Naive thymus-derived CD8-positive, alpha-beta T cell (primary cell): ENCODE measurements around the gene POT1. TPM values are rescaled to one million over a fixed set of nuclear protein-coding genes. Genes with fewer than 3 reads are reported as not detected.

Source experiments
- ATAC-seq, 2 donors: fragments of 150-1000 bp; cut with Tn5 transposase in 1 of 2; sonication (Bioruptor Pico), chemical (Tn5 transposase) in 1 of 2; 1 replicate in 1 of 2; 2 replicates in 1 of 2; pipeline ENCODE4 v1.10.0; 2021; ENCODE audit warnings: mild to moderate bottlenecking in 2 of 2, moderate library complexity in 2 of 2
- POLR2A ChIA-PET: fragments of 350-600 bp; sonication (Branson Sonifier 250); formaldehyde crosslinking; loops from one replicate; lab custom pipeline; 2021; ENCODE audit warnings: antibody characterized with exemption; lab: Charles Lee
- DNase-seq, 10 donors: peaks; one replicate each; pipeline versions ENCODE4 v3.0.0 to v3.0.0-alpha.2; 2020 to 2022
- H3K27ac Mint-ChIP-seq, 10 donors: one replicate each; pipeline ENCODE4 v1.8.0; 2020 to 2022; ENCODE audit warnings: mild to moderate bottlenecking in 10 of 10, mixed read lengths in 10 of 10, moderate library complexity in 4 of 10, inconsistent platforms in 1 of 10
- H3K27me3 Mint-ChIP-seq, 5 donors: one replicate each; pipeline ENCODE4 v1.8.0; 2021 to 2022; ENCODE audit warnings: mixed read lengths in 5 of 5
- H3K36me3 Mint-ChIP-seq, 3 donors: one replicate each; pipeline ENCODE4 v1.8.0; 2020 to 2022; ENCODE audit warnings: mixed read lengths in 3 of 3, mild to moderate bottlenecking in 2 of 3, inconsistent platforms in 1 of 3
- H3K4me1 Mint-ChIP-seq, 4 donors: one replicate each; pipeline ENCODE4 v1.8.0; 2021 to 2022; ENCODE audit warnings: mixed read lengths in 4 of 4
- H3K4me3 Mint-ChIP-seq, 10 donors: one replicate each; pipeline ENCODE4 v1.8.0; 2020 to 2022; ENCODE audit warnings: mild to moderate bottlenecking in 10 of 10, mixed read lengths in 10 of 10, moderate library complexity in 6 of 10, inconsistent platforms in 1 of 10
- H3K9me3 Mint-ChIP-seq, 9 donors: one replicate each; pipeline ENCODE4 v1.8.0; 2020 to 2022; ENCODE audit warnings: mixed read lengths in 9 of 9, mild to moderate bottlenecking in 3 of 9, inconsistent platforms in 1 of 9, moderate library complexity in 1 of 9
- polyA plus RNA-seq, 3 donors: library from polyadenylated mRNA; unstranded; fragments of 300-500 nt; fragmentation: Illumina TruSeq; gene quantifications; one replicate each; pipeline ENCODE4 v1.2.3, GENCODE V29; 2021
- total RNA-seq, 8 experiments: library from RNA in 2 of 8; stranded (reverse) in 2 of 8; gene quantifications; one replicate each; pipeline ENCODE4 v1.2.3 and lab custom pipeline; 2021 to 2026

The POT1 gene
- total and polyA plus RNA-seq, 5 experiments from 2014 or later: 21.8 to 36.1 (median 27.1) TPM

- H3K27ac Mint-ChIP-seq: peak overlapping the region in 3 of 10 donors; percentile 22 to 78 (median 47)
- H3K27me3 Mint-ChIP-seq: no peaks in the 10 kb centered on the region
- DNase-seq (no peak), ATAC-seq (no peak)
- H3K4me1 Mint-ChIP-seq: no peaks in the 10 kb centered on the region
- POLR2A ChIA-PET: no interaction called here
- H3K4me3 Mint-ChIP-seq: no peak overlapping the region
- H3K9me3 Mint-ChIP-seq: no peaks in the 10 kb centered on the region
- H3K36me3 Mint-ChIP-seq: peaks cover 10 to 50% (median 25%) of the 10 kb centered on the region in 3 donors
Measured at GRCh38 chr7:124839687-124840086, 89.9 kb downstream of the POT1 start.

GRCh38 chr7:124836173-124836572 is 93.5 kb downstream of the POT1 start:
- no peaks in the 10 kb centered on the region for H3K27me3 Mint-ChIP-seq
- POLR2A ChIA-PET: no interaction called here
- ATAC-seq (no peak), DNase-seq (no peak)
- H3K27ac Mint-ChIP-seq: no peak overlapping the region
- H3K4me3 Mint-ChIP-seq: no peak overlapping the region
- H3K4me1 Mint-ChIP-seq: no peaks in the 10 kb centered on the region
- no peaks in the 10 kb centered on the region for H3K9me3 Mint-ChIP-seq
- H3K36me3 Mint-ChIP-seq: peaks cover 11 to 63% (median 36%) of the 10 kb centered on the region in 3 donors

GRCh38 chr7:124818807-124819206 is 110.8 kb downstream of the POT1 start:
- ATAC-seq: no peak
- H3K4me1 Mint-ChIP-seq: no peaks in the 10 kb centered on the region
- peaks cover 0 to 10% (median 5%) of the 10 kb centered on the region in 9 donors for H3K9me3 Mint-ChIP-seq
- peaks cover 0 to 5% (median 0%) of the 10 kb centered on the region in 5 donors for H3K27me3 Mint-ChIP-seq
- H3K4me3 Mint-ChIP-seq: no peak overlapping the region
- H3K27ac Mint-ChIP-seq: no peak overlapping the region
- POLR2A ChIA-PET: no interaction called here
- peaks cover 4 to 21% (median 10%) of the 10 kb centered on the region in 3 donors for H3K36me3 Mint-ChIP-seq
- no peak for DNase-seq

- Mint-ChIP-seq H3K27me3 (peaks cover 4 to 32% (median 15%) of the 10 kb centered on the region in 5 donors), H3K27ac (no peak overlapping the region), H3K9me3 (peaks cover 0 to 10% (median 5%) of the 10 kb centered on the region in 9 donors), H3K4me1 (no peaks in the 10 kb centered on the region), H3K4me3 (no peak overlapping the region), H3K36me3 (no peaks in the 10 kb centered on the region)
- POLR2A ChIA-PET: no interaction called here
- ATAC-seq (no peak), DNase-seq (no peak)
Measured at GRCh38 chr7:124813994-124814798, 115.4 kb downstream of the POT1 start.

GRCh38 chr7:124812764-124813163 is 116.9 kb downstream of the POT1 start:
- Mint-ChIP-seq H3K4me3 (no peak overlapping the region), H3K27ac (no peak overlapping the region), H3K4me1 (no peaks in the 10 kb centered on the region), H3K9me3 (peaks cover 0 to 10% (median 5%) of the 10 kb centered on the region in 9 donors), H3K27me3 (peaks cover 4 to 32% (median 15%) of the 10 kb centered on the region in 5 donors), H3K36me3 (no peaks in the 10 kb centered on the region)
- DNase-seq: no peak
- no peak for ATAC-seq
- POLR2A ChIA-PET: no interaction called here

- ATAC-seq: no peak
- peaks cover 4 to 32% (median 15%) of the 10 kb centered on the region in 5 donors for H3K27me3 Mint-ChIP-seq
- H3K27ac Mint-ChIP-seq: no peak overlapping the region
- no peaks in the 10 kb centered on the region for H3K4me1 Mint-ChIP-seq
- H3K4me3 Mint-ChIP-seq: no peak overlapping the region
- no peak for DNase-seq
- POLR2A ChIA-PET: no interaction called here
- peaks cover 0 to under 1% (median 0%) of the 10 kb centered on the region in 9 donors for H3K9me3 Mint-ChIP-seq
- no peaks in the 10 kb centered on the region for H3K36me3 Mint-ChIP-seq
Measured at GRCh38 chr7:124811341-124811740, 118.3 kb downstream of the POT1 start.

GRCh38 chr7:124810605-124811004 is 119.0 kb downstream of the POT1 start:
- H3K4me1 Mint-ChIP-seq: no peaks in the 10 kb centered on the region
- peaks cover 4 to 32% (median 15%) of the 10 kb centered on the region in 5 donors for H3K27me3 Mint-ChIP-seq
- H3K4me3 Mint-ChIP-seq: no peak overlapping the region
- no peak for ATAC-seq
- no peak overlapping the region for H3K27ac Mint-ChIP-seq
- H3K9me3 Mint-ChIP-seq: no peaks in the 10 kb centered on the region
- no peak for DNase-seq
- POLR2A ChIA-PET: no interaction called here
- no peaks in the 10 kb centered on the region for H3K36me3 Mint-ChIP-seq

- Mint-ChIP-seq H3K27ac (no peak overlapping the region), H3K9me3 (no peaks in the 10 kb centered on the region), H3K4me1 (no peaks in the 10 kb centered on the region), H3K4me3 (no peak overlapping the region), H3K27me3 (peaks cover 4 to 28% (median 11%) of the 10 kb centered on the region in 5 donors), H3K36me3 (no peaks in the 10 kb centered on the region)
- DNase-seq (no peak), ATAC-seq (no peak)
- POLR2A ChIA-PET: no interaction called here
Measured at GRCh38 chr7:124808206-124808605, 121.4 kb downstream of the POT1 start.

- H3K9me3 Mint-ChIP-seq: peaks cover 0 to 8% (median 2%) of the 10 kb centered on the region in 9 donors
- H3K4me1 Mint-ChIP-seq: no peaks in the 10 kb centered on the region
- DNase-seq (no peak), ATAC-seq (no peak)
- H3K36me3 Mint-ChIP-seq: peaks cover 0 to 3% (median 0%) of the 10 kb centered on the region in 3 donors
- peaks cover 5 to 31% (median 13%) of the 10 kb centered on the region in 5 donors for H3K27me3 Mint-ChIP-seq
- POLR2A ChIA-PET: no interaction called here
- no peak overlapping the region for H3K27ac Mint-ChIP-seq
- H3K4me3 Mint-ChIP-seq: no peak overlapping the region
Measured at GRCh38 chr7:124801330-124801895, 128.2 kb downstream of the POT1 start.

- Mint-ChIP-seq H3K9me3 (peaks cover 0 to 17% (median 6%) of the 10 kb centered on the region in 9 donors), H3K27ac (no peak overlapping the region), H3K27me3 (peaks cover 5 to 31% (median 13%) of the 10 kb centered on the region in 5 donors), H3K4me3 (no peak overlapping the region), H3K36me3 (peaks cover 0 to 10% (median 0%) of the 10 kb centered on the region in 3 donors), H3K4me1 (no peaks in the 10 kb centered on the region)
- no peak for ATAC-seq
- DNase-seq: no peak
- POLR2A ChIA-PET: no interaction called here
Measured at GRCh38 chr7:124800386-124800785, 129.2 kb downstream of the POT1 start.

GRCh38 chr7:124799448-124799847 is 130.2 kb downstream of the POT1 start:
- DNase-seq: no peak
- no peak for ATAC-seq
- Mint-ChIP-seq H3K4me1 (no peaks in the 10 kb centered on the region), H3K36me3 (peaks cover 0 to 10% (median 0%) of the 10 kb centered on the region in 3 donors), H3K4me3 (no peak overlapping the region), H3K9me3 (peaks cover 0 to 17% (median 6%) of the 10 kb centered on the region in 9 donors), H3K27me3 (peaks cover 5 to 31% (median 13%) of the 10 kb centered on the region in 5 donors), H3K27ac (no peak overlapping the region)
- POLR2A ChIA-PET: no interaction called here

GRCh38 chr7:124796771-124797170 is 132.9 kb downstream of the POT1 start:
- Mint-ChIP-seq H3K36me3 (peaks cover 0 to 10% (median 0%) of the 10 kb centered on the region in 3 donors), H3K9me3 (peaks cover 0 to 18% (median 6%) of the 10 kb centered on the region in 9 donors), H3K27ac (no peak overlapping the region), H3K4me1 (no peaks in the 10 kb centered on the region), H3K4me3 (no peak overlapping the region), H3K27me3 (peaks cover 12 to 37% (median 21%) of the 10 kb centered on the region in 5 donors)
- DNase-seq (no peak), ATAC-seq (no peak)
- POLR2A ChIA-PET: no interaction called here

- H3K4me1 Mint-ChIP-seq: no peaks in the 10 kb centered on the region
- peaks cover 0 to 18% (median 6%) of the 10 kb centered on the region in 9 donors for H3K9me3 Mint-ChIP-seq
- DNase-seq (no peak), ATAC-seq (no peak)
- POLR2A ChIA-PET: no interaction called here
- H3K4me3 Mint-ChIP-seq: no peak overlapping the region
- peaks cover 13 to 52% (median 22%) of the 10 kb centered on the region in 5 donors for H3K27me3 Mint-ChIP-seq
- no peak overlapping the region for H3K27ac Mint-ChIP-seq
- peaks cover 0 to 10% (median 0%) of the 10 kb centered on the region in 3 donors for H3K36me3 Mint-ChIP-seq
Measured at GRCh38 chr7:124792696-124793095, 136.9 kb downstream of the POT1 start.
